Activated B cell treated with CpG ODN at 0.5 μM for 24 hours (primary cell): ENCODE data around the gene TMEM106A. TPM values are rescaled to one million over a fixed set of nuclear protein-coding genes. Genes with fewer than 3 reads are reported as not detected.

Experiments used
- ATAC-seq: fragments of 200-7000 bp; cut with Tn5 transposase; one replicate; pipeline ENCODE4 v1.10.0; 2021; ENCODE audit warnings: low read depth, mild to moderate bottlenecking, moderate library complexity
- CTCF ChIA-PET: fragments of 350-600 bp; sonication (Branson Sonifier 250); formaldehyde crosslinking; loops from one replicate; lab custom pipeline; 2021; ENCODE audit warnings: antibody characterized with exemption; lab: Charles Lee
- POLR2A ChIA-PET: fragments of 350-600 bp; sonication (Branson Sonifier 250); formaldehyde crosslinking; loops from one replicate; lab custom pipeline; 2021; ENCODE audit warnings: antibody characterized with exemption; lab: Charles Lee
- DNase-seq: peaks from one replicate; pipeline ENCODE4 v3.0.0; 2022
- H3K27ac Mint-ChIP-seq: one replicate; pipeline ENCODE4 v1.8.0; 2020; ENCODE audit warnings: mixed read lengths
- H3K27me3 Mint-ChIP-seq: one replicate; pipeline ENCODE4 v1.8.0; 2021; ENCODE audit warnings: mixed read lengths
- H3K36me3 Mint-ChIP-seq: one replicate; pipeline ENCODE4 v1.8.0; 2021; ENCODE audit warnings: low read depth, mixed read lengths
- H3K4me1 Mint-ChIP-seq: one replicate; pipeline ENCODE4 v1.8.0; 2021; ENCODE audit warnings: mixed read lengths
- H3K4me3 Mint-ChIP-seq: one replicate; pipeline ENCODE4 v1.8.0; 2020; ENCODE audit warnings: mild to moderate bottlenecking, mixed read lengths
- H3K9me3 Mint-ChIP-seq: one replicate; pipeline ENCODE4 v1.8.0; 2020; ENCODE audit warnings: mixed read lengths
- CTCF ChIP-seq: fragments of 200-600 bp; IDR thresholded peaks from one replicate; pipeline ENCODE4 v1.8.0; 2022; ENCODE audit warnings: antibody characterized with exemption, mild to moderate bottlenecking
- intact Hi-C: fragments of 100-400 bp; cut with micrococcal nuclease; formaldehyde crosslinking; loops from one replicate; pipeline ENCODE4 v1.15.1; 2024
- total RNA-seq: library from RNA; stranded (reverse); gene quantifications from 2 replicates; pipeline ENCODE4 v1.2.3, GENCODE V29; 2022

The TMEM106A gene
- total RNA-seq, 1 donor from 2014 or later = 68.0 TPM

GRCh38 chr17:43210576-43210975, 1.1 kb upstream of the TMEM106A start:
- DNase-seq = no peak
- Mint-ChIP-seq H3K36me3 (peaks cover 60% of the 10 kb centered on the region), H3K27ac (peak overlapping the region; percentile 98), H3K4me1 (peaks cover 42% of the 10 kb centered on the region), H3K27me3 (no peaks in the 10 kb centered on the region), H3K4me3 (peak overlapping the region; percentile 100), H3K9me3 (no peaks in the 10 kb centered on the region)
- intact Hi-C loops = loop anchor here (2.0 to 5.0 kb wide), 2 partner anchors 188 to 212 kb away; partner anchors contain the start of genes RPL27 and VAT1
- ATAC-seq = no peak
- TF ChIP-seq CTCF = no peak
- ChIA-PET POLR2A (interaction anchor here (2.1 to 15.6 kb wide), 5 partner anchors 10 to 158 kb away, joined by 12 to 359 read pairs (median 45); partner anchors contain the start of gene NBR1), CTCF (interaction anchor here (1.3 to 1.5 kb wide), 2 partner anchors 10 to 99 kb away, joined by 3 to 4 read pairs; no protein-coding TSS in a partner anchor)

GRCh38 chr17:43211123-43211479, 574 bp upstream of the TMEM106A start:
- H3K27ac Mint-ChIP-seq = peak overlapping the region; percentile 98
- peaks cover 64% of the 10 kb centered on the region for H3K36me3 Mint-ChIP-seq
- DNase-seq (no peak), ATAC-seq (no peak)
- no peaks in the 10 kb centered on the region for H3K9me3 Mint-ChIP-seq
- no peak for TF ChIP-seq CTCF
- H3K4me1 Mint-ChIP-seq = peaks cover 45% of the 10 kb centered on the region
- intact Hi-C loops = loop anchor here (1.0 to 5.0 kb wide), 4 partner anchors 86 to 212 kb away; partner anchors contain the start of genes BRCA1, RPL27 and VAT1
- H3K27me3 Mint-ChIP-seq = no peaks in the 10 kb centered on the region
- H3K4me3 Mint-ChIP-seq = peak overlapping the region; percentile 100
- CTCF ChIA-PET = interaction anchor here (0.9 to 1.5 kb wide), 6 partner anchors 10 to 213 kb away, joined by 3 to 7 read pairs (median 4); partner anchors contain the start of genes NBR1 and RPL27
- POLR2A ChIA-PET = interaction anchor here (0.6 to 15.6 kb wide), 18 partner anchors 10 to 633 kb away, joined by 3 to 359 read pairs (median 8); partner anchors contain the start of genes DHX8, NBR1, PSMC3IP and RPL27

GRCh38 chr17:43212641-43213490, 1.2 kb downstream of the TMEM106A start:
- Mint-ChIP-seq H3K4me3 (peak overlapping the region; percentile 100), H3K4me1 (peaks cover 45% of the 10 kb centered on the region), H3K9me3 (no peaks in the 10 kb centered on the region), H3K36me3 (peaks cover 74% of the 10 kb centered on the region), H3K27ac (peak overlapping the region; percentile 98), H3K27me3 (no peaks in the 10 kb centered on the region)
- ChIA-PET CTCF (interaction anchor here (0.7 to 1.3 kb wide), 4 partner anchors 13 to 215 kb away, joined by 3 to 4 read pairs (median 4); partner anchors contain the start of genes NBR1 and RPL27), POLR2A (interaction anchor here (0.5 to 15.6 kb wide), 22 partner anchors 8 to 389 kb away, joined by 3 to 359 read pairs (median 8); partner anchors contain the start of genes BECN1, BRCA1, IFI35 and NBR1)
- DNase-seq = no peak
- TF ChIP-seq CTCF = no peak
- no peak for ATAC-seq
- intact Hi-C loops = loop anchor here (1.0 to 5.0 kb wide), 2 partner anchors 42 to 191 kb away; partner anchors contain the start of genes NBR1 and VAT1

GRCh38 chr17:43213545-43213944, 1.9 kb downstream of the TMEM106A start:
- no peak for TF ChIP-seq CTCF
- no peaks in the 10 kb centered on the region for H3K9me3 Mint-ChIP-seq
- H3K27ac Mint-ChIP-seq = no peak overlapping the region
- no peak for DNase-seq
- peak overlapping the region; percentile 7 for H3K4me3 Mint-ChIP-seq
- intact Hi-C loops = loop anchor here (5.0 kb wide), 1 partner anchor 191 kb away; the partner anchor contains the start of gene VAT1
- H3K27me3 Mint-ChIP-seq = no peaks in the 10 kb centered on the region
- POLR2A ChIA-PET = interaction anchor here (1.0 to 15.6 kb wide), 7 partner anchors 40 to 441 kb away, joined by 3 to 359 read pairs (median 34); partner anchors contain the start of genes NBR1 and VPS25
- peaks cover 45% of the 10 kb centered on the region for H3K4me1 Mint-ChIP-seq
- peaks cover 72% of the 10 kb centered on the region for H3K36me3 Mint-ChIP-seq
- CTCF ChIA-PET = interaction anchor here (0.9 to 1.3 kb wide), 3 partner anchors 14 to 370 kb away, joined by 3 to 4 read pairs (median 4); partner anchors contain the start of gene NBR1
- ATAC-seq = no peak
